ENCODE measurements around the gene PLD6.

PLD6 gene

GRCh38 chr17:17179371-17179827, 26.7 kb downstream of the PLD6 start:
- Histone ChIP-seq H3K4me3 (IDR thresholded peaks at IDR 0.05; ENCODE audit: insufficient read depth, low read depth, low read length) (no peak overlapping the region), H2AFZ (ENCODE audit: low read depth) (no peak overlapping the region), H3K4me2 (no peak overlapping the region), H3K27me3 (ENCODE audit: insufficient read depth, low read depth) (no peaks in the 10 kb centered on the region), H3K36me3 (ENCODE audit: insufficient read depth) (no peaks in the 10 kb centered on the region), H3K79me2 (ENCODE audit: insufficient read depth, low read depth) (no peaks in the 10 kb centered on the region), H3K27ac (no peak overlapping the region), H4K20me1 (ENCODE audit: insufficient read depth) (no peaks in the 10 kb centered on the region), H3K9ac (no peak overlapping the region), H3K4me1 (ENCODE audit: low read depth, poor library complexity, severe bottlenecking) (peaks cover 4% of the 10 kb centered on the region)
- TF ChIP-seq, protein P1, sequence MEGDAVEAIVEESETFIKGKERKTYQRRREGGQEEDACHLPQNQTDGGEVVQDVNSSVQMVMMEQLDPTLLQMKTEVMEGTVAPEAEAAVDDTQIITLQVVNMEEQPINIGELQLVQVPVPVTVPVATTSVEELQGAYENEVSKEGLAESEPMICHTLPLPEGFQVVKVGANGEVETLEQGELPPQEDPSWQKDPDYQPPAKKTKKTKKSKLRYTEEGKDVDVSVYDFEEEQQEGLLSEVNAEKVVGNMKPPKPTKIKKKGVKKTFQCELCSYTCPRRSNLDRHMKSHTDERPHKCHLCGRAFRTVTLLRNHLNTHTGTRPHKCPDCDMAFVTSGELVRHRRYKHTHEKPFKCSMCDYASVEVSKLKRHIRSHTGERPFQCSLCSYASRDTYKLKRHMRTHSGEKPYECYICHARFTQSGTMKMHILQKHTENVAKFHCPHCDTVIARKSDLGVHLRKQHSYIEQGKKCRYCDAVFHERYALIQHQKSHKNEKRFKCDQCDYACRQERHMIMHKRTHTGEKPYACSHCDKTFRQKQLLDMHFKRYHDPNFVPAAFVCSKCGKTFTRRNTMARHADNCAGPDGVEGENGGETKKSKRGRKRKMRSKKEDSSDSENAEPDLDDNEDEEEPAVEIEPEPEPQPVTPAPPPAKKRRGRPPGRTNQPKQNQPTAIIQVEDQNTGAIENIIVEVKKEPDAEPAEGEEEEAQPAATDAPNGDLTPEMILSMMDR (conservative IDR thresholded peaks at IDR 0.05; ENCODE audit: low read depth, low read length) = no peak

GRCh38 chr17:17177176-17177575, 29.0 kb downstream of the PLD6 start:
- Histone ChIP-seq H3K4me1 (ENCODE audit: low read depth, poor library complexity, severe bottlenecking) (no peaks in the 10 kb centered on the region), H3K79me2 (ENCODE audit: insufficient read depth, low read depth) (no peaks in the 10 kb centered on the region), H3K27ac (no peak overlapping the region), H4K20me1 (ENCODE audit: insufficient read depth) (no peaks in the 10 kb centered on the region), H3K9ac (no peak overlapping the region), H2AFZ (ENCODE audit: low read depth) (no peak overlapping the region), H3K27me3 (ENCODE audit: insufficient read depth, low read depth) (no peaks in the 10 kb centered on the region), H3K4me3 (IDR thresholded peaks at IDR 0.05; ENCODE audit: insufficient read depth, low read depth, low read length) (no peak overlapping the region), H3K4me2 (no peak overlapping the region), H3K36me3 (ENCODE audit: insufficient read depth) (no peaks in the 10 kb centered on the region)
- TF ChIP-seq, protein P1 (conservative IDR thresholded peaks at IDR 0.05; ENCODE audit: low read depth, low read length) = no peak

- no peaks in the 10 kb centered on the region for H3K36me3 ChIP-seq (ENCODE audit: insufficient read depth)
- H4K20me1 ChIP-seq (ENCODE audit: insufficient read depth) = no peaks in the 10 kb centered on the region
- TF ChIP-seq, protein P1 (conservative IDR thresholded peaks at IDR 0.05; ENCODE audit: low read depth, low read length) = no peak
- no peaks in the 10 kb centered on the region for H3K27me3 ChIP-seq (ENCODE audit: insufficient read depth, low read depth)
- H3K4me2 ChIP-seq = no peak overlapping the region
- H3K79me2 ChIP-seq (ENCODE audit: insufficient read depth, low read depth) = no peaks in the 10 kb centered on the region
- no peak overlapping the region for H3K27ac ChIP-seq
- no peak overlapping the region for H3K9ac ChIP-seq
- no peak overlapping the region for H2AFZ ChIP-seq (ENCODE audit: low read depth)
- no peak overlapping the region for H3K4me3 ChIP-seq (IDR thresholded peaks at IDR 0.05; ENCODE audit: insufficient read depth, low read depth, low read length)
- no peaks in the 10 kb centered on the region for H3K4me1 ChIP-seq (ENCODE audit: low read depth, poor library complexity, severe bottlenecking)
These were observed 29.8 kb downstream of the PLD6 start for GRCh38 chr17:17176341-17176740.

DNA sequence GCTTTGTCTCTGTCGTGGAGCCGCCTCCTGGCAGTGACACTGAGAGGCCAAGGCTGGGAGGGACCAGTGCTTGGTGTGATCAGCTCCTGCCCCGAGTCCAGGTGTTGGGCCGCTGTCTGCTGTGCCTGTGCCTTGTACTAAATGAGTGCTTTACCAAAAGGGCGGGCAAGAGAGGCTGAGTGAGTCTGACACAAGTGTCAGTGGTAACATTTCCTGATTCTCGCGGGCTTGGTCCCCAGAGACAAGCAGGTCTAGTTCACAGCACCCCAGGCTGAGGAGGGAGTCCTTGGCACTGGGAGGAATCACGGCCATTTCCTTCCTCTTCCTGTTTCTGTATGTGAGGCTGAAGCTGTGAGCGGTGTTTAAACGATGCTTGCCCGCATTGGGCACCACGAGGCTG, 30.2 kb downstream of the PLD6 start:
- Histone ChIP-seq H3K4me2 (no peak overlapping the region), H3K36me3 (ENCODE audit: insufficient read depth) (no peaks in the 10 kb centered on the region), H3K27me3 (ENCODE audit: insufficient read depth, low read depth) (no peaks in the 10 kb centered on the region), H3K4me1 (ENCODE audit: low read depth, poor library complexity, severe bottlenecking) (no peaks in the 10 kb centered on the region), H3K9ac (no peak overlapping the region), H4K20me1 (ENCODE audit: insufficient read depth) (no peaks in the 10 kb centered on the region), H3K27ac (no peak overlapping the region), H3K79me2 (ENCODE audit: insufficient read depth, low read depth) (no peaks in the 10 kb centered on the region), H3K4me3 (IDR thresholded peaks at IDR 0.05; ENCODE audit: insufficient read depth, low read depth, low read length) (no peak overlapping the region), H2AFZ (ENCODE audit: low read depth) (no peak overlapping the region)
- TF ChIP-seq, protein P1 (conservative IDR thresholded peaks at IDR 0.05; ENCODE audit: low read depth, low read length) = no peak
